PC-3 (cell line): Measurements from ENCODE around the gene REC114.

Source experiments
- CTCF ChIP-seq: fragments of 300-600 bp; sonication (generic); conservative IDR thresholded peaks from 2 replicates; pipeline ENCODE4 v1.5.1; 2017; ENCODE audit warnings: antibody characterized with exemption, low read depth, mild to moderate bottlenecking, low read length
- EZH2 ChIP-seq: fragments of 300-600 bp; sonication (generic); IDR thresholded peaks from one replicate; pipeline ENCODE4 v1.6.1; 2017; ENCODE audit warnings: antibody characterized with exemption, mild to moderate bottlenecking, low read length; ENCODE audit not compliant: unreplicated experiment

GRCh38 chr15:73608475-73608874 is 165.5 kb downstream of the REC114 start:
- no peak for TF ChIP-seq CTCF
- TF ChIP-seq EZH2, result no peak
